GM12874 (cell line): ENCODE results near the gene GMEB2.

Experiments
- TF ChIP-seq, protein P1 (sequence below): IDR thresholded peaks from 2 replicates; pipeline ENCODE4 v1.5.1; 2011; ENCODE audit warnings: low read depth, mild to moderate bottlenecking, control low read depth, low read length, moderate library complexity; ENCODE audit not compliant: insufficient read depth

Gene GMEB2

DNA sequence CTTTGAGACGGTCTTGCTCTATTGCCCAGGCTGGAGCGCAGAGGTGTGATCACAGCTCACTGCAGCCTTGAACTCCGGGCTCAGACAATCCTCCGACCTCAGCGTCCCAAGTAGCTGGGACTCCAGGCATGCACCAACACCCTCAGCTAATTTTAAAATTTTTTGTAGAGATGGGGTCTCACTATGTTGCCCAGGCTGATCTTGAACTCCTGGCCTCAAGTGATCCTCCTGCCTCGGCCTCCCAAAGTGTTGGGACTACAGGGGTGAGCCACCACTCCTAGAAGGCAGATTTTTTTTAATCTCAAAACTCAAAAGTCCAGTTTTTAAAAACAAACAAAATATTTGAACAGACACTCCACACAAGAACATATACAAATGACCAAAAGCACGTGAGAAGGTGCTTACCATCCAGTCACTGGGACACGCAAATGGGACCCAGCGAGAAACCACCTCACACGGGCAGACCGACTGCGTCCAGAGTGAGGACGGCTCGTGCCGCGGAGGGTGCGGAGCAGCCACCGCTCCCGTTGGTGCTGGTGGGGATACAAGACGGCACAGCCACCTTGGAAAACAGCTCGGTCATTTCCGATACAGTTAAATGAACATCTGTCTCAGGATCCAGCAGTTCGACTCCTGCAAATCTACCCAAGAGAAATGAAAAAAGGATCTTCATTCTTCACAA lies 44.4 kb downstream of the GMEB2 start:
- TF ChIP-seq, protein P1, sequence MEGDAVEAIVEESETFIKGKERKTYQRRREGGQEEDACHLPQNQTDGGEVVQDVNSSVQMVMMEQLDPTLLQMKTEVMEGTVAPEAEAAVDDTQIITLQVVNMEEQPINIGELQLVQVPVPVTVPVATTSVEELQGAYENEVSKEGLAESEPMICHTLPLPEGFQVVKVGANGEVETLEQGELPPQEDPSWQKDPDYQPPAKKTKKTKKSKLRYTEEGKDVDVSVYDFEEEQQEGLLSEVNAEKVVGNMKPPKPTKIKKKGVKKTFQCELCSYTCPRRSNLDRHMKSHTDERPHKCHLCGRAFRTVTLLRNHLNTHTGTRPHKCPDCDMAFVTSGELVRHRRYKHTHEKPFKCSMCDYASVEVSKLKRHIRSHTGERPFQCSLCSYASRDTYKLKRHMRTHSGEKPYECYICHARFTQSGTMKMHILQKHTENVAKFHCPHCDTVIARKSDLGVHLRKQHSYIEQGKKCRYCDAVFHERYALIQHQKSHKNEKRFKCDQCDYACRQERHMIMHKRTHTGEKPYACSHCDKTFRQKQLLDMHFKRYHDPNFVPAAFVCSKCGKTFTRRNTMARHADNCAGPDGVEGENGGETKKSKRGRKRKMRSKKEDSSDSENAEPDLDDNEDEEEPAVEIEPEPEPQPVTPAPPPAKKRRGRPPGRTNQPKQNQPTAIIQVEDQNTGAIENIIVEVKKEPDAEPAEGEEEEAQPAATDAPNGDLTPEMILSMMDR, result no peak

DNA sequence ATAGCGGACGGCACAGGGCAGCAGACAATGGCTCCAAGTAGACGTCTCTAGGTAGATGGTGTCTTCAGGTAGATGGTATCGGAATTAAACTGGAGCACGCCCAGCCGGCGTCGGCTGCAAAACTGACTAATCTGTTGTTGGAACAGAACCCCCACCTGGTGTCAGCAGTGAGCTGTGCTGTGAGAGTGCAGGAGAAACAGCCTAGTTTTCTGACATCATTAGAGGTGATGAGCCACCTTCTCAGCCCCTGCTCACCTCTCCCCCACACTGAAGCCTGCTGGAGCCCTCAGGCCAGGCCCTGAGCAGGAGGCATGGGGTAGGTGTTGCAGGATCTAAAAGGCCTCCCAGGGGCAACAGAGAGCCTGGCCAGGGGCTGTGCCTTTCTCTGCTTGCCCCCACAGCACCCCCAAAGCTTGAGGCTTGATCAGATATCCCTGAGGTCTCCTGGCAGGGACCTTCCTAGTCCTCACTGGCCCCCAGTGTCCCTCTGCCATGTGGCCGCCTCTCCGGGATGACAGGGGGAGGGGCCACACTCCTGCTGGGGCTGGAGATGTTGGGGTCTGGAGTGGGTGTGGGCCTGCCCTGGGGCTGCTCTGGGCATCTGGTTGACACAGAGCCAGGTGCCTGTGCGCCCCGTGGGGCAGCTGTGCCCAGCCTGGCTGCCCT lies 46.0 kb downstream of the GMEB2 start:
- TF ChIP-seq, protein P1, result peak; percentile 62

DNA sequence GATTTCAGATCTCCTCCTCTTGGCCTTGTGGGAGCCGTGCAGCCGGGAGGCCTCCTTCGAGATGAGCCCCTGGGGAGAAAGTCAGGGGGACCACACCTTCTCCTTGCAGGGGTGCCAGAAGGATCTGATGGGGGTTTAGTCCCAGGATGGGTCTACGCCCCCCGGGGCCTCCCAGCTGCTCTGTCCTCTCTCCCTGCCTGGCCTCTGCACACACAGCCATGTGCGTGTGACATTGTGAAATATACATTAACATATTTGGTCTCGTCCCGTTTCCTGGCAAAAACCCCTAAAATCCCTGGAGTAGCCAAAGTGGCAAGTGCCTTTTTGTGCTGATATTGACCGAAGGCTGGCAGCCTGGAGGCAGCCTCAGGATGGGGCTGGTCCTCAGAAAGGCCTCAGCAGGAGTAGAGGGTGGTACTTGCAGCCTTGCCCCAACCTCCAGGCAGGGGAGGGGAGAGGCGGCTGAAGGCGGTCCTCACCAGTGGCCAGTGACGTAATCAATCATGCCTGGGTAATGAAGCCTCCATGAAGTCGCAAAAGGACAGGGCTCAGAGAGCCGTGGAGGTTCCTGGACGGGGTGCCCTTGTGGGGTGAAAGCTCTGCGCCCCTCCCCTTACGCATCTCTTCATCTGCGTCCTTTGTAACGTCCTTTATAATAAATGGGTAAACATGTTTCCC lies 47.7 kb downstream of the GMEB2 start:
- TF ChIP-seq, protein P1, result no peak

DNA sequence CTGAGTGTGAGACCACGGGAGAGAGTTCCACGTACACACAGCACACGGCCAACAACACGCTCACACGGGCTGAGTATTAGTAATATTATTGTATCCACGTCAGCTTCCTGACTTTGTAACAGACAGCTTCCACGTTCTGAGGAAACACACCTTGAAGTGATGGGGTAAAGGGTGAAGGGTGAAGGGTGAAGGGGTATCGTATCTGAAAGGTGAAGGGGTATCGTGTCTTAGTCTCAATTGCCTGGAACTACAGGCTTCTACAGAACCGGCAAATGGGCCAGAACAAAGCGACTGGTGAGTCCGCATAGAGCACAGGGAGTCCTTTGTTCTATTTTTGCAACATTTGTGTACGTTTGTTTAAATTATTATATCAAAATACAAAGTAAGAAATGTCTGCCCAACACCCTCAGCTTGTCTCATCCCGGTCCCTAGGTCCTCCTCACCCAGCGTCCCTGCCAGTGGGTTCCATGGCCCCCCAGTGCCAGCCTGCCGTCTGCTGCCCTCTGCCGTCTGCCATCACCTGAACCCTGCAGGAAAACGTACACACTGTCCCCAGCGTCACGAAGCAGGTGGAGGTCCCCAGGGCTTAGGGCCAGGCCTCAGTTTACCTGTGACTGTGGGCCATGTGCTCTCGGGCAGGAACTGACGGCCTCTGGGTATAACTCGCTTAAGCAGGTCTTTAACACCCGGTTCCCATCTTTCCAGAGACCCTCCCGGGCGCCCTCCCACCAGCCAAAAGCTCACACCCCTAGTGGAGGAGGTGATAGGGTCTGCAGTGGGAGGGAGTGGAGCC lies 48.5 kb downstream of the GMEB2 start:
- TF ChIP-seq, protein P1, result peak; percentile 18; the same call in 1 of the 2 replicates

DNA sequence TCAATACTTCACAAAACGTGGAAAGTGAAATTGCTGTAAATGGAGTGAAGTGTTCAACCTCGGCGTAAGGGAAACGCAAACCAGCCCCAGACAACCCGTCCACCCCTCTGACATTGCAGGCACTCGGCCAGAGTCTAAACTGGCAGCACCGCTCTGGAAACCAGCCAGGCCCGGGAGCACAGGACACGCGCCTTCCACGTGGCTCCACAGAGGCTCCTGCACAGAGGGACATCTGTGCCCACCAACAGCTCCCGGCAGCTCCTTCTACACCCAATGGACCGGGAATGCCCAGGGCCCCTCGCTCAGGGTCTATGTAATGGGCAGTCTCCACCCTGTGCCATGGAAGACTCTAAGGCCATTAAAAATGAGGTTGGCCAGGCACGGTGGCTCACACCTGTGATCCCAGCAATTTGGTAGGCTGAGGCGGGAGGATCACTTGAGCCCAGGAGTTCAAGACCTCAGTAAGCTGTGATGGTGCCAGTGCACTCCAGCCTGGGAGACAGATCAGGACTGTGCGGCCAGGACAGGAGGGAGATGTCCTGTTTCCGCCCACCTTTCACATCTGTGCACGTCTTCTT lies 49.5 kb downstream of the GMEB2 start:
- TF ChIP-seq, protein P1, result no peak

DNA sequence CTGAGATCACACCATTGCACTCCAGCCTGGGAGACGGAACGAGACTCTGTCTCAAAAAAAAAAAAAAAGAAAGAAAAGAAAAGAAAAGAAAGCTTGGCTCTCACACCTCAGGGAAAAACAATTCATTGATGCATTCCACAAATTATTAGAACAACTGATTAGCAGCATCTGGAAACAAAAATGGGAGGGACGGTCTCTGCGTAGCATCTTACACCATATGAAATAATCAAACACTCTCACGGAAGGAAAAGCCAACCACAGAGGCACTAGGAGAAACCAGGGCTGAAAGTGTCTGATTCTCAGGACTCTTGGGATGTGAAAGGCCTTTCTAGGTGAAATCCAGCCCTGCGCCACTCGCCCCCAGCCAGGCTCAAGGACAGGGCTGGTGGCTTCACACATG lies 50.6 kb downstream of the GMEB2 start:
- TF ChIP-seq, protein P1, result no peak
